Transverse colon (tissue), 4 donors: ENCODE results near the gene CAMK1G.

Experiments
- EP300 ChIP-seq: sonication (generic); formaldehyde crosslinking; IDR thresholded peaks from one replicate; pipeline ENCODE4 v1.6.1; 2017; ENCODE audit warnings: antibody characterized with exemption, low read depth
- POLR2A ChIP-seq: fragments of 450-650 bp; IDR thresholded peaks from one replicate; pipeline ENCODE4 v1.6.1; 2016; ENCODE audit warnings: antibody characterized with exemption, mild to moderate bottlenecking, moderate library complexity
- POLR2AphosphoS5 ChIP-seq, 3 donors: sonication (generic); formaldehyde crosslinking; IDR thresholded peaks; one replicate each; pipeline ENCODE4 v1.6.1; 2016; ENCODE audit warnings: antibody characterized with exemption in 3 of 3
- TF ChIP-seq, protein P1 (sequence below), 5 experiments: fragments of 200-600 bp in 3 of 5; fragments of 450-650 bp in 2 of 5; sonication (generic) in 3 of 5; IDR thresholded peaks; 1 replicate in 2 of 5; 2 replicates in 3 of 5; pipeline ENCODE4 v1.5.1; 2016 to 2017; ENCODE audit warnings: antibody characterized with exemption in 5 of 5, inconsistent platforms in 3 of 5, mild to moderate bottlenecking in 2 of 5, moderate library complexity in 1 of 5

DNA sequence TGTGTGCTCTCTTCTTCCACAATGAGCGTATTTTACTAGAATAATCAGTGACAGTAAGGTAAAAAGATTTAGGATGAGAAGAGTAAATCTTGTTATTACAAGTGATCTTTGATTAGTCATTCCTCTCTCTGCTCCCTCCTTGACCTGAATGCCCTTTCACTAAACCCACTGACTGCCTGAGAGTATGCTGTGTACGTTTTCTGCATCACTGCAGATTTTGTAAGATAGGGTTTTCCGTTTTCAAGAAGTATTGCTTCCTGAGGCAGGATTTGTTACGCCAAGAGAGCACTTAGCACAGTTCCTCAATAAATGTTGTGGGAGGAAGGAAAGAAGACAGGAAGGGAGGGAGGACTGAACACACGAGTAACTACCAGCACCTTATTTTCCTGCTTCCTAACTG, 76.4 kb downstream of the CAMK1G start:
- TF ChIP-seq EP300 (no peak), POLR2AphosphoS5 (IDR thresholded peaks at IDR 0.05) (no peak), POLR2A (no peak)
- TF ChIP-seq, protein P1, sequence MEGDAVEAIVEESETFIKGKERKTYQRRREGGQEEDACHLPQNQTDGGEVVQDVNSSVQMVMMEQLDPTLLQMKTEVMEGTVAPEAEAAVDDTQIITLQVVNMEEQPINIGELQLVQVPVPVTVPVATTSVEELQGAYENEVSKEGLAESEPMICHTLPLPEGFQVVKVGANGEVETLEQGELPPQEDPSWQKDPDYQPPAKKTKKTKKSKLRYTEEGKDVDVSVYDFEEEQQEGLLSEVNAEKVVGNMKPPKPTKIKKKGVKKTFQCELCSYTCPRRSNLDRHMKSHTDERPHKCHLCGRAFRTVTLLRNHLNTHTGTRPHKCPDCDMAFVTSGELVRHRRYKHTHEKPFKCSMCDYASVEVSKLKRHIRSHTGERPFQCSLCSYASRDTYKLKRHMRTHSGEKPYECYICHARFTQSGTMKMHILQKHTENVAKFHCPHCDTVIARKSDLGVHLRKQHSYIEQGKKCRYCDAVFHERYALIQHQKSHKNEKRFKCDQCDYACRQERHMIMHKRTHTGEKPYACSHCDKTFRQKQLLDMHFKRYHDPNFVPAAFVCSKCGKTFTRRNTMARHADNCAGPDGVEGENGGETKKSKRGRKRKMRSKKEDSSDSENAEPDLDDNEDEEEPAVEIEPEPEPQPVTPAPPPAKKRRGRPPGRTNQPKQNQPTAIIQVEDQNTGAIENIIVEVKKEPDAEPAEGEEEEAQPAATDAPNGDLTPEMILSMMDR (IDR thresholded peaks at IDR 0.05) = no peak
